Mesenchymal stem cell (in vitro differentiated cells and primary cell): ENCODE data around the gene GALNT5. TPM values are rescaled to one million over a fixed set of nuclear protein-coding genes. Genes with fewer than 3 reads are reported as not detected.

Experiments used
- DNase-seq: peaks from one replicate; pipeline ENCODE4 v3.0.0-alpha.2; 2013
- H2AFZ ChIP-seq: one replicate; pipeline ENCODE4 v1.6.1; 2013; ENCODE audit warnings: low read depth, mild to moderate bottlenecking, control low read depth, inconsistent platforms, low read length, moderate library complexity
- H2AK5ac ChIP-seq: 2 replicates; pipeline ENCODE4 v1.6.1; 2013; ENCODE audit warnings: low read length, moderate library complexity, mild to moderate bottlenecking, inconsistent platforms; ENCODE audit not compliant: severe bottlenecking
- H2BK120ac ChIP-seq: one replicate; pipeline ENCODE4 v1.6.1; 2013; ENCODE audit warnings: low read depth, mild to moderate bottlenecking, inconsistent platforms, low read length, moderate library complexity
- H2BK12ac ChIP-seq, 2 experiments: one replicate each; pipeline ENCODE4 v1.6.1; 2013; ENCODE audit warnings: inconsistent platforms in 2 of 2, low read length in 2 of 2, mild to moderate bottlenecking in 2 of 2, moderate library complexity in 2 of 2, control low read depth in 1 of 2
- H2BK15ac ChIP-seq: one replicate; pipeline ENCODE4 v1.6.1; 2013; ENCODE audit warnings: mild to moderate bottlenecking, low read depth, inconsistent platforms; ENCODE audit not compliant: poor library complexity, severe bottlenecking
- H2BK5ac ChIP-seq: 2 replicates; pipeline ENCODE4 v1.6.1; 2013; ENCODE audit warnings: low read depth, mild to moderate bottlenecking, low read length, control low read depth, inconsistent platforms; ENCODE audit not compliant: poor library complexity, severe bottlenecking
- H3K14ac ChIP-seq, 2 experiments: one replicate each; pipeline ENCODE4 v1.6.1; 2013; ENCODE audit warnings: inconsistent platforms in 2 of 2, low read length in 2 of 2, control low read depth in 1 of 2, mild to moderate bottlenecking in 1 of 2, moderate library complexity in 1 of 2
- H3K18ac ChIP-seq, 2 experiments: one replicate each; pipeline ENCODE4 v1.6.1; 2013; ENCODE audit warnings: inconsistent platforms in 2 of 2, low read length in 2 of 2, control low read depth in 1 of 2, low read depth in 1 of 2, mild to moderate bottlenecking in 1 of 2
- H3K23ac ChIP-seq, 2 experiments: one replicate each; pipeline ENCODE4 v1.6.1; 2013; ENCODE audit warnings: inconsistent platforms in 2 of 2, low read length in 2 of 2, mild to moderate bottlenecking in 2 of 2, moderate library complexity in 2 of 2, control low read depth in 1 of 2
- H3K27ac ChIP-seq: 2 replicates; pipeline ENCODE4 v1.5.1; 2013; ENCODE audit warnings: mild to moderate bottlenecking, moderate library complexity, low read length, control low read depth, inconsistent platforms; ENCODE audit not compliant: poor library complexity, severe bottlenecking
- H3K27me3 ChIP-seq, 2 experiments: 2 replicates each; pipeline versions ENCODE4 v1.6.1 to v1.7.0; 2013; ENCODE audit warnings: low read length in 2 of 2, mild to moderate bottlenecking in 2 of 2, moderate library complexity in 2 of 2, control low read depth in 1 of 2, inconsistent platforms in 1 of 2; ENCODE audit not compliant: control insufficient read depth in 1 of 2, insufficient read depth in 1 of 2
- H3K36me3 ChIP-seq, 2 experiments: 2 replicates each; pipeline versions ENCODE4 v1.6.1 to v1.7.0; 2013; ENCODE audit warnings: low read length in 2 of 2, control low read depth in 1 of 2, inconsistent platforms in 1 of 2, low read depth in 1 of 2, mild to moderate bottlenecking in 1 of 2; ENCODE audit not compliant: insufficient read depth in 2 of 2, control insufficient read depth in 1 of 2
- H3K4ac ChIP-seq, 2 experiments: one replicate each; pipeline ENCODE4 v1.6.1; 2013; ENCODE audit warnings: inconsistent platforms in 2 of 2, low read length in 2 of 2, mild to moderate bottlenecking in 2 of 2, moderate library complexity in 2 of 2, control low read depth in 1 of 2, low read depth in 1 of 2
- H3K4me1 ChIP-seq: 2 replicates; pipeline ENCODE4 v1.6.1; 2013; ENCODE audit warnings: low read depth, low read length, control low read depth; ENCODE audit not compliant: control insufficient read depth, insufficient read depth
- H3K4me2 ChIP-seq: 2 replicates; pipeline ENCODE4 v1.6.1; 2013; ENCODE audit warnings: low read length, mild to moderate bottlenecking, inconsistent platforms; ENCODE audit not compliant: poor library complexity, severe bottlenecking
- H3K4me3 ChIP-seq, 2 experiments: 2 replicates each; pipeline versions ENCODE4 v1.5.1 to v1.7.0; 2013; ENCODE audit warnings: low read length in 2 of 2, mild to moderate bottlenecking in 2 of 2, control low read depth in 1 of 2, low read depth in 1 of 2; ENCODE audit not compliant: insufficient read depth in 1 of 2
- H3K79me1 ChIP-seq: replicated peaks from 2 replicates; pipeline ENCODE4 v1.6.1; 2013; ENCODE audit warnings: mild to moderate bottlenecking, control low read depth, low read length, inconsistent platforms; ENCODE audit not compliant: poor library complexity, severe bottlenecking
- H3K9ac ChIP-seq: 2 replicates; pipeline ENCODE4 v1.7.0; 2013; ENCODE audit warnings: mild to moderate bottlenecking, low read length, moderate library complexity
- H3K9me3 ChIP-seq: 2 replicates; pipeline ENCODE4 v1.7.0; 2013; ENCODE audit warnings: mild to moderate bottlenecking, low read length; ENCODE audit not compliant: control insufficient read depth
- H4K8ac ChIP-seq: one replicate; pipeline ENCODE4 v1.6.1; 2013; ENCODE audit warnings: inconsistent platforms, mild to moderate bottlenecking, low read length, moderate library complexity
- H4K91ac ChIP-seq: one replicate; pipeline ENCODE4 v1.6.1; 2013; ENCODE audit warnings: mild to moderate bottlenecking, low read length, inconsistent platforms
- WGBS: methylation state at CpG from one replicate; pipeline ENCODE4 v1.1.7; 2013; ENCODE audit warnings: mixed read lengths; 5-methylcytosine and 5-hydroxymethylcytosine counted together
- polyA plus RNA-seq, 2 experiments: library from polyadenylated mRNA; stranded (reverse); fragments of 200-250 nt; gene quantifications; one replicate each; pipeline ENCODE4 v1.2.3, GENCODE V29; 2013

Gene GALNT5
- 1.9 TPM for polyA plus RNA-seq (2013, experiment 1 of 2)
- polyA plus RNA-seq (2013, experiment 2 of 2) = 1.9 TPM

- H3K27ac ChIP-seq = peak within 1 kb of the TSS; percentile 35
- H3K9ac ChIP-seq = peak within 1 kb of the TSS; percentile 86
- H3K4me3 ChIP-seq = peak within 1 kb of the TSS; percentile 46 to 80
- DNase-seq = peak; percentile 48
- H2BK15ac ChIP-seq = peak within 1 kb of the TSS; percentile 2
- peak within 1 kb of the TSS; percentile 61 for H3K4me2 ChIP-seq
- WGBS = 33% methylated on average over 14 of the region's 15 CpGs
- H3K36me3 ChIP-seq = no peaks in the 10 kb centered on the region
- H3K4ac ChIP-seq = no peak within 1 kb of the TSS
- H3K9me3 ChIP-seq = no peaks in the 10 kb centered on the region
- H2AK5ac ChIP-seq = peak within 1 kb of the TSS; percentile 62
- H3K79me1 ChIP-seq = peaks cover 2% of the 10 kb centered on the region
- peak within 1 kb of the TSS; percentile 38 to 79 for H2BK12ac ChIP-seq
- H4K91ac ChIP-seq = no peak within 1 kb of the TSS
- H3K18ac ChIP-seq = peak within 1 kb of the TSS in 1 of 2 experiments; percentile 89
- H3K23ac ChIP-seq = peak within 1 kb of the TSS in 1 of 2 experiments; percentile 46
- peak within 1 kb of the TSS in 1 of 2 experiments; percentile 61 for H3K14ac ChIP-seq
- H2BK5ac ChIP-seq = no peak within 1 kb of the TSS
- no peak within 1 kb of the TSS for H2BK120ac ChIP-seq
- peak within 1 kb of the TSS; percentile 73 for H2AFZ ChIP-seq
- no peak within 1 kb of the TSS for H4K8ac ChIP-seq
- H3K27me3 ChIP-seq = no peaks in the 10 kb centered on the region
- peaks cover 15% of the 10 kb centered on the region for H3K4me1 ChIP-seq
Measured at GRCh38 chr2:157257312-157258252, at the start of gene GALNT5. GALNT5 (plus strand) TSS chr2:157257705; CDS start chr2:157258083, 378 bp downstream.

- no peak overlapping the region for H2BK120ac ChIP-seq
- H4K91ac ChIP-seq = no peak overlapping the region
Measured at GRCh38 chr2:157216286-157216965, 41.1 kb upstream of the GALNT5 start.

GRCh38 chr2:157217409-157217808 lies 40.1 kb upstream of the GALNT5 start:
- H2BK15ac ChIP-seq = no peak overlapping the region
- H3K18ac ChIP-seq = no peak overlapping the region
- H3K4me3 ChIP-seq = no peak overlapping the region
- no peak overlapping the region for H2AK5ac ChIP-seq
- H4K8ac ChIP-seq = no peak overlapping the region
- H3K79me1 ChIP-seq = no peaks in the 10 kb centered on the region
- H2BK5ac ChIP-seq = no peak overlapping the region
- no peak overlapping the region for H3K14ac ChIP-seq
- H3K36me3 ChIP-seq = no peaks in the 10 kb centered on the region
- 80% methylated on average over 1 of the region's 2 CpGs for WGBS
- H2BK12ac ChIP-seq = no peak overlapping the region
- H4K91ac ChIP-seq = no peak overlapping the region
- DNase-seq = no peak
- no peaks in the 10 kb centered on the region for H3K4me1 ChIP-seq
- H3K27me3 ChIP-seq = no peaks in the 10 kb centered on the region
- H3K23ac ChIP-seq = no peak overlapping the region
- H3K9me3 ChIP-seq = no peaks in the 10 kb centered on the region
- H3K27ac ChIP-seq = no peak overlapping the region
- H2AFZ ChIP-seq = no peak overlapping the region
- H3K4me2 ChIP-seq = no peak overlapping the region
- H2BK120ac ChIP-seq = no peak overlapping the region
- no peak overlapping the region for H3K9ac ChIP-seq
- no peak overlapping the region for H3K4ac ChIP-seq

More at GRCh38 chr2:157216286-157216965, 41.1 kb upstream of the GALNT5 start:
- H3K23ac ChIP-seq = no peak overlapping the region
- no peak overlapping the region for H2BK5ac ChIP-seq
- H2BK12ac ChIP-seq = no peak overlapping the region
- H3K4ac ChIP-seq = no peak overlapping the region
- H3K27me3 ChIP-seq = no peaks in the 10 kb centered on the region
- no peak overlapping the region for H3K18ac ChIP-seq
- H3K9ac ChIP-seq = no peak overlapping the region
- no peak overlapping the region for H3K14ac ChIP-seq
- no peak overlapping the region for H2AK5ac ChIP-seq
- no peaks in the 10 kb centered on the region for H3K9me3 ChIP-seq
- H2BK15ac ChIP-seq = no peak overlapping the region
- H4K8ac ChIP-seq = no peak overlapping the region
- no peak overlapping the region for H3K4me2 ChIP-seq
- no peak for DNase-seq
- H3K27ac ChIP-seq = no peak overlapping the region
- no peaks in the 10 kb centered on the region for H3K79me1 ChIP-seq
- no peaks in the 10 kb centered on the region for H3K36me3 ChIP-seq
- no peaks in the 10 kb centered on the region for H3K4me1 ChIP-seq
- no peak overlapping the region for H2AFZ ChIP-seq
- H3K4me3 ChIP-seq = no peak overlapping the region

GRCh38 chr2:157218911-157219310 lies 38.6 kb upstream of the GALNT5 start:
- H3K4me2 ChIP-seq = no peak overlapping the region
- no peak overlapping the region for H2BK5ac ChIP-seq
- no peak overlapping the region for H3K14ac ChIP-seq
- no peak overlapping the region for H2BK15ac ChIP-seq
- H3K27me3 ChIP-seq = no peaks in the 10 kb centered on the region
- H3K36me3 ChIP-seq = no peaks in the 10 kb centered on the region
- no peak overlapping the region for H3K27ac ChIP-seq
- H3K4ac ChIP-seq = no peak overlapping the region
- no peak overlapping the region for H2BK120ac ChIP-seq
- H4K91ac ChIP-seq = no peak overlapping the region
- H2BK12ac ChIP-seq = no peak overlapping the region
- H3K9me3 ChIP-seq = no peaks in the 10 kb centered on the region
- no peak overlapping the region for H2AFZ ChIP-seq
- H3K4me3 ChIP-seq = no peak overlapping the region
- no peak overlapping the region for H3K18ac ChIP-seq
- H3K9ac ChIP-seq = no peak overlapping the region
- H3K23ac ChIP-seq = no peak overlapping the region
- WGBS = 83% methylated on average over 2 of the region's 2 CpGs
- no peaks in the 10 kb centered on the region for H3K79me1 ChIP-seq
- H4K8ac ChIP-seq = no peak overlapping the region
- no peak for DNase-seq
- H2AK5ac ChIP-seq = no peak overlapping the region
- no peaks in the 10 kb centered on the region for H3K4me1 ChIP-seq
